IMR-90 (cell line): Measurements from ENCODE around the gene ALDH18A1. TPM values are rescaled to one million over a fixed set of nuclear protein-coding genes. Genes with fewer than 3 reads are reported as not detected.

Source experiments
- ATAC-seq: fragments of 200-7000 bp; cut with Tn5 transposase; 2 replicates; pipeline ENCODE4 v1.9.1; 2020; ENCODE audit warnings: low read depth, mild to moderate bottlenecking, moderate library complexity
- BruUV-seq: library from RNA; stranded (reverse); fragments of 400-500 nt; replicated peaks from 2 replicates; lab custom pipeline; 2021; lab: Mats Ljungman, UMichigan
- CTCF ChIA-PET: fragments of 300-600 bp; formaldehyde crosslinking; extraction: SDS; loops from one replicate; lab custom pipeline; 2021; ENCODE audit warnings: antibody characterized with exemption; lab: Yijun Ruan, JAX
- POLR2A ChIA-PET: fragments of 300-600 bp; sonication (Branson Sonifier 250); formaldehyde crosslinking; loops from one replicate; lab custom pipeline; 2022; ENCODE audit warnings: antibody characterized with exemption; ENCODE audit not compliant: unreplicated experiment; lab: Charles Lee
- DNase-seq: peaks from one replicate; pipeline ENCODE4 v3.0.0; 2013
- H2AFZ ChIP-seq: replicated peaks from 2 replicates; pipeline ENCODE3; 2013; ENCODE audit warnings: low read length, mild to moderate bottlenecking; ENCODE audit not compliant: poor library complexity
- H2AK5ac ChIP-seq: 2 replicates; pipeline ENCODE4 v1.6.1; 2013; ENCODE audit warnings: low read depth, low read length, inconsistent platforms
- H2AK9ac ChIP-seq: replicated peaks from 2 replicates; pipeline ENCODE3; 2013; ENCODE audit warnings: mild to moderate bottlenecking, low read depth, low read length, moderate library complexity; ENCODE audit not compliant: poor library complexity
- H2BK120ac ChIP-seq: 2 replicates; pipeline ENCODE4 v1.6.1; 2013; ENCODE audit warnings: low read depth, low read length, inconsistent platforms
- H2BK15ac ChIP-seq: 3 replicates; pipeline ENCODE4 v1.6.1; 2013; ENCODE audit warnings: low read depth, low read length, inconsistent platforms
- H2BK20ac ChIP-seq: 2 replicates; pipeline ENCODE4 v1.6.1; 2013; ENCODE audit warnings: low read depth, mild to moderate bottlenecking, inconsistent platforms, low read length, moderate library complexity
- H2BK5ac ChIP-seq: 2 replicates; pipeline ENCODE4 v1.6.1; 2013; ENCODE audit warnings: mild to moderate bottlenecking, low read depth, low read length, inconsistent platforms; ENCODE audit not compliant: poor library complexity, severe bottlenecking
- H3K14ac ChIP-seq: replicated peaks from 2 replicates; pipeline ENCODE4 v1.6.1; 2013; ENCODE audit warnings: low read depth, low read length, inconsistent platforms
- H3K18ac ChIP-seq: 2 replicates; pipeline ENCODE4 v1.6.1; 2013; ENCODE audit warnings: low read depth, low read length, control low read depth
- H3K23ac ChIP-seq: 2 replicates; pipeline ENCODE4 v1.6.1; 2013; ENCODE audit warnings: low read depth, low read length, inconsistent platforms
- H3K27ac ChIP-seq: 2 replicates; pipeline ENCODE4 v1.5.1; 2013; ENCODE audit warnings: mild to moderate bottlenecking, control low read depth, low read length; ENCODE audit not compliant: insufficient read depth
- H3K27me3 ChIP-seq: 2 replicates; pipeline ENCODE4 v1.6.1; 2013; ENCODE audit warnings: low read length; ENCODE audit not compliant: control insufficient read depth, insufficient read depth
- H3K36me3 ChIP-seq: 2 replicates; pipeline ENCODE4 v1.6.1; 2013; ENCODE audit warnings: low read length, mixed read lengths; ENCODE audit not compliant: control insufficient read depth, insufficient read depth
- H3K4ac ChIP-seq: 2 replicates; pipeline ENCODE4 v1.6.1; 2013; ENCODE audit warnings: low read depth, low read length, inconsistent platforms
- H3K4me1 ChIP-seq: 2 replicates; pipeline ENCODE4 v1.6.1; 2013; ENCODE audit warnings: low read length, mixed read lengths; ENCODE audit not compliant: control insufficient read depth, insufficient read depth
- H3K4me2 ChIP-seq: 2 replicates; pipeline ENCODE4 v1.6.1; 2013; ENCODE audit warnings: low read depth, mild to moderate bottlenecking, control low read depth, low read length, moderate library complexity
- H3K4me3 ChIP-seq: 2 replicates; pipeline ENCODE4 v1.5.1; 2013; ENCODE audit warnings: low read depth, mild to moderate bottlenecking, control low read depth, low read length, moderate library complexity; ENCODE audit not compliant: insufficient read depth
- H3K56ac ChIP-seq: 2 replicates; pipeline ENCODE4 v1.6.1; 2013; ENCODE audit warnings: low read length, inconsistent platforms; ENCODE audit not compliant: insufficient read depth; ENCODE audit errors: extremely low read depth
- H3K79me1 ChIP-seq, 2 experiments: 2 replicates each; pipeline ENCODE4 v1.6.1; 2013; ENCODE audit warnings: low read length in 2 of 2, inconsistent platforms in 1 of 2, low read depth in 1 of 2
- H3K9ac ChIP-seq: 2 replicates; pipeline ENCODE4 v1.6.1; 2013; ENCODE audit warnings: low read depth, low read length, control low read depth
- H3K9me1 ChIP-seq: 2 replicates; pipeline ENCODE4 v1.6.1; 2013; ENCODE audit warnings: low read length, inconsistent platforms; ENCODE audit not compliant: insufficient read depth
- H3K9me3 ChIP-seq: 2 replicates; pipeline ENCODE4 v1.6.1; 2013; ENCODE audit warnings: low read length; ENCODE audit not compliant: control insufficient read depth, insufficient read depth
- H4K20me1 ChIP-seq: 2 replicates; pipeline ENCODE4 v1.6.1; 2013; ENCODE audit warnings: low read length, inconsistent platforms; ENCODE audit not compliant: insufficient read depth
- H4K5ac ChIP-seq: 2 replicates; pipeline ENCODE4 v1.6.1; 2013; ENCODE audit warnings: mild to moderate bottlenecking, low read depth, low read length, control low read depth
- H4K8ac ChIP-seq, 2 experiments: 2 replicates each; pipeline ENCODE4 v1.6.1; 2013; ENCODE audit warnings: low read depth in 2 of 2, low read length in 2 of 2, control low read depth in 1 of 2, inconsistent platforms in 1 of 2
- H4K91ac ChIP-seq: 2 replicates; pipeline ENCODE4 v1.6.1; 2013; ENCODE audit warnings: low read depth, low read length, inconsistent platforms; ENCODE audit not compliant: insufficient read depth
- CEBPB ChIP-seq: IDR thresholded peaks from 2 replicates; pipeline ENCODE4 v1.6.1; 2012; ENCODE audit warnings: low read depth, low read length, improper control_type of control experiment
- MAFK ChIP-seq: IDR thresholded peaks from 2 replicates; pipeline ENCODE4 v1.6.1; 2012; ENCODE audit warnings: low read depth, low read length, improper control_type of control experiment
- POLR2A ChIP-seq: IDR thresholded peaks from 2 replicates; pipeline ENCODE4 v1.6.1; 2012; ENCODE audit warnings: mild to moderate bottlenecking, low read depth, low read length
- RCOR1 ChIP-seq: IDR thresholded peaks from 2 replicates; pipeline ENCODE4 v1.6.1; 2012; ENCODE audit warnings: mild to moderate bottlenecking, low read length, improper control_type of control experiment; ENCODE audit not compliant: insufficient replicate concordance
- SMC3 ChIP-seq: fragments of 150-350 bp; IDR thresholded peaks from 2 replicates; pipeline ENCODE4 v1.6.1; 2016; ENCODE audit warnings: low read depth, mild to moderate bottlenecking, antibody characterized with exemption, low read length, moderate library complexity
- WGBS, 2 experiments: methylation state at CpG; one replicate each; pipeline versions ENCODE4 v1.1.5 to v1.1.7; 2013; ENCODE audit warnings: missing lambda C conversion rate in 2 of 2; ENCODE audit not compliant: insufficient read length in 1 of 2; ENCODE audit errors: extremely low coverage in 2 of 2; 5-methylcytosine and 5-hydroxymethylcytosine counted together
- dilution Hi-C: fragments of 300-500 bp; cut with HindIII; formaldehyde crosslinking; loops from one replicate; pipeline ENCODE4 v1.14.3; 2018; ENCODE audit warnings: low sequenced_read_pairs; ENCODE audit not compliant: unreplicated experiment
- in situ Hi-C: fragments of 300-500 bp; cut with MboI; formaldehyde crosslinking; loops from 3 replicates; pipeline ENCODE4 v1.14.3; 2019; ENCODE audit warnings: low sequenced_read_pairs, inconsistent platforms, mixed read lengths
- intact Hi-C: fragments of 100-400 bp; cut with micrococcal nuclease; formaldehyde crosslinking; loops from 2 replicates; pipeline ENCODE4 v1.10.0; 2022
- polyA plus RNA-seq, 3 experiments: library from polyadenylated mRNA; depleted of rRNA; stranded (reverse); fragments of >200 nt; gene quantifications; 2 replicates each; pipeline ENCODE4 v1.2.3, GENCODE V29; 2012; ENCODE audit warnings: low replicate concordance in 1 of 3
- total RNA-seq: library from RNA; depleted of rRNA; stranded (reverse); fragments of >200 nt; gene quantifications from 2 replicates; pipeline ENCODE4 v1.2.3, GENCODE V29; 2012
- TF ChIP-seq, protein P1 (sequence below): conservative IDR thresholded peaks from 2 replicates; pipeline ENCODE4 v1.5.1; 2012; ENCODE audit warnings: mild to moderate bottlenecking, low read depth, low read length, improper control_type of control experiment
- TF ChIP-seq, protein P2 (sequence below): fragments of 150-350 bp; IDR thresholded peaks from 2 replicates; pipeline ENCODE4 v1.6.1; 2017; ENCODE audit warnings: mild to moderate bottlenecking, antibody characterized with exemption, low read length, low read depth

The ALDH18A1 gene
- total and polyA plus RNA-seq, 2 of the 4 experiments (the other 2 are of a cell fraction) = 93.4 to 232 TPM

DNA sequence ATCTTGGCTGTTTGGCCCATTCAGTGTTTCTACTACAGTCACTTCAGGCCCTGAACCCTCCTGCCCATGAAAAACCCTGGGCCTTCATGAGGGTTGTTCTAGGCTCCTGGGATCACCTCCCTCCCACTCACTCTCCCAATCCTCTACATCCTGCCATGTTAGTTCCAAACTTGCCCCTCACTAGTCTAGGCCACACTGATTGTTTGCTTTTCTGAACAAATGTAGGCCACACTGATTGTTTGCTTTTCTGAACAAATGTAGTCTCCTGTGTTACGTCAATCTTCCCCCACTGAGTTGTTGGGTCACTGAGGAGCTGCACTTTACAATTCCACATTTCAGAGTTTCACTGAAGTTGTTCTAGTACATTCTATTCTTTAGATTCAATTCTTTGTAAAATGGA, 5.3 kb upstream of the ALDH18A1 start:
- Histone ChIP-seq H3K18ac (no peak overlapping the region), H3K9me3 (no peaks in the 10 kb centered on the region), H3K36me3 (peaks cover 5% of the 10 kb centered on the region), H2BK20ac (no peak overlapping the region), H3K4me2 (no peak overlapping the region), H3K4ac (no peak overlapping the region), H2AK5ac (no peak overlapping the region), H3K23ac (no peak overlapping the region), H3K27me3 (no peaks in the 10 kb centered on the region), H4K20me1 (no peaks in the 10 kb centered on the region), H3K56ac (no peak overlapping the region), H2BK120ac (no peak overlapping the region), H3K9ac (no peak overlapping the region), H3K79me1 (0 out of 4 replicates have a peak, but pooled peaks cover 0 to 6% of the 10 kb centered on the region in 2 experiments), H2AFZ (no peak overlapping the region), H4K8ac (no peak overlapping the region), H2BK5ac (no peak overlapping the region), H3K4me1 (no peaks in the 10 kb centered on the region), H2AK9ac (no peak overlapping the region), H3K9me1 (no peaks in the 10 kb centered on the region), H3K14ac (no peak overlapping the region), H4K91ac (no peak overlapping the region), H3K4me3 (no peak overlapping the region), H2BK15ac (no peak overlapping the region), H4K5ac (no peak overlapping the region), H3K27ac (no peak overlapping the region)
- DNase-seq = no peak
- WGBS, 2 experiments = no CpG with 5 or more reads among the region's 1 CpG
- intact Hi-C loops (loop anchor here (5.0 kb wide), 1 partner anchor 790 kb away; no protein-coding TSS in a partner anchor), in situ Hi-C loops (no loop called here), dilution Hi-C loops (no loop called here)
- ChIA-PET POLR2A (no interaction called here), CTCF (no interaction called here)
- no TSS peak for BruUV-seq
- ATAC-seq = no peak
- TF ChIP-seq CEBPB (no peak), MAFK (no peak), POLR2A (no peak), RCOR1 (no peak), SMC3 (no peak)
- TF ChIP-seq, protein P1, sequence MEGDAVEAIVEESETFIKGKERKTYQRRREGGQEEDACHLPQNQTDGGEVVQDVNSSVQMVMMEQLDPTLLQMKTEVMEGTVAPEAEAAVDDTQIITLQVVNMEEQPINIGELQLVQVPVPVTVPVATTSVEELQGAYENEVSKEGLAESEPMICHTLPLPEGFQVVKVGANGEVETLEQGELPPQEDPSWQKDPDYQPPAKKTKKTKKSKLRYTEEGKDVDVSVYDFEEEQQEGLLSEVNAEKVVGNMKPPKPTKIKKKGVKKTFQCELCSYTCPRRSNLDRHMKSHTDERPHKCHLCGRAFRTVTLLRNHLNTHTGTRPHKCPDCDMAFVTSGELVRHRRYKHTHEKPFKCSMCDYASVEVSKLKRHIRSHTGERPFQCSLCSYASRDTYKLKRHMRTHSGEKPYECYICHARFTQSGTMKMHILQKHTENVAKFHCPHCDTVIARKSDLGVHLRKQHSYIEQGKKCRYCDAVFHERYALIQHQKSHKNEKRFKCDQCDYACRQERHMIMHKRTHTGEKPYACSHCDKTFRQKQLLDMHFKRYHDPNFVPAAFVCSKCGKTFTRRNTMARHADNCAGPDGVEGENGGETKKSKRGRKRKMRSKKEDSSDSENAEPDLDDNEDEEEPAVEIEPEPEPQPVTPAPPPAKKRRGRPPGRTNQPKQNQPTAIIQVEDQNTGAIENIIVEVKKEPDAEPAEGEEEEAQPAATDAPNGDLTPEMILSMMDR = no peak
- TF ChIP-seq, protein P2, sequence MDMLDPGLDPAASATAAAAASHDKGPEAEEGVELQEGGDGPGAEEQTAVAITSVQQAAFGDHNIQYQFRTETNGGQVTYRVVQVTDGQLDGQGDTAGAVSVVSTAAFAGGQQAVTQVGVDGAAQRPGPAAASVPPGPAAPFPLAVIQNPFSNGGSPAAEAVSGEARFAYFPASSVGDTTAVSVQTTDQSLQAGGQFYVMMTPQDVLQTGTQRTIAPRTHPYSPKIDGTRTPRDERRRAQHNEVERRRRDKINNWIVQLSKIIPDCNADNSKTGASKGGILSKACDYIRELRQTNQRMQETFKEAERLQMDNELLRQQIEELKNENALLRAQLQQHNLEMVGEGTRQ = no peak
